Left ventricle myocardium inferior (tissue), 1 donor: Measurements from ENCODE around the gene SPTLC3. TPM values are rescaled to one million over a fixed set of nuclear protein-coding genes. Genes with fewer than 3 reads are reported as not detected.

Experiments used
- DNase-seq: peaks from one replicate; pipeline ENCODE4 v3.0.0-alpha.2; 2020
- H3K27ac ChIP-seq: fragments of 200-600 bp; replicated peaks from 2 replicates; pipeline ENCODE4 v1.8.0; 2021
- H3K27me3 ChIP-seq: fragments of 200-600 bp; 2 replicates; pipeline ENCODE4 v1.8.0; 2021; ENCODE audit warnings: low read depth
- H3K36me3 ChIP-seq: fragments of 200-600 bp; 2 replicates; pipeline ENCODE4 v1.8.0; 2021
- H3K4me1 ChIP-seq: fragments of 200-600 bp; 2 replicates; pipeline ENCODE4 v1.8.0; 2021
- H3K4me3 ChIP-seq: fragments of 200-600 bp; 2 replicates; pipeline ENCODE4 v1.8.0; 2021; ENCODE audit warnings: mild to moderate bottlenecking, moderate library complexity
- H3K9me3 ChIP-seq: fragments of 200-600 bp; replicated peaks from 2 replicates; pipeline ENCODE4 v1.8.0; 2021
- CTCF ChIP-seq: fragments of 200-600 bp; IDR thresholded peaks from 2 replicates; pipeline ENCODE4 v1.8.0; 2021; ENCODE audit warnings: antibody characterized with exemption, mild to moderate bottlenecking, borderline replicate concordance
- intact Hi-C: fragments of 100-400 bp; cut with micrococcal nuclease; formaldehyde crosslinking; loops from one replicate; pipeline ENCODE4 v1.11.0; 2022
- total RNA-seq: library from RNA; stranded (reverse); fragmentation: NEBNext Ultra II Directional; extraction: Animal tissue kit (Norgen Biotek cat#: 25700); gene quantifications from one replicate; pipeline ENCODE4 v1.2.1, GENCODE V29; 2021
- donor health status: DM: no; HTN: yes; CAD: no; lungs with severe emphysema.

SPTLC3 gene
- total RNA-seq, 1 donor from 2014 or later: 9.0 TPM

DNA sequence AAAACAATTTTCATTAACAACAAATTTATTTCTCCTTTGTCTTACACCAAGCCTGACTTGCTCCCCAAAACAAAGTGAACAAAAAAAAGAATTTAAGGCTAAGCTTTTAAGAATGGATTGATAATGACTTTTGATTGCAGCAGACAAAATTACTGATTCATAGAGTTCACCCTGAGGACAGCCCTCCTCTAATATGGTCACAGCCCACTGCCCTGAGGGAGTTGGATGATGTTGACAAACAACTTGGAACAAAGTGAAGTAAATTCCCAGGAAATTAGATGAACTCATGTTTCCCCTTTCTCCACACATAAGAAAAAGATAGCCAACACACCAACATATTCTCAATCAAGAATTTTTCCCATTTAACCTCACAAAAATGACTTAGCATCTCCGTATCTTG lies 204.6 kb downstream of the SPTLC3 start:
- DNase-seq: no peak
- Histone ChIP-seq H3K27me3 (peaks cover 40% of the 10 kb centered on the region), H3K4me3 (no peak overlapping the region), H3K36me3 (no peaks in the 10 kb centered on the region), H3K4me1 (no peaks in the 10 kb centered on the region), H3K9me3 (no peaks in the 10 kb centered on the region), H3K27ac (no peak overlapping the region)
- no peak for TF ChIP-seq CTCF
- intact Hi-C loops: no loop called here

- H3K36me3 ChIP-seq: no peaks in the 10 kb centered on the region
- no peak for DNase-seq
- no peak overlapping the region for H3K4me3 ChIP-seq
- H3K27me3 ChIP-seq: peaks cover 68% of the 10 kb centered on the region
- no peak overlapping the region for H3K27ac ChIP-seq
- intact Hi-C loops: no loop called here
- H3K9me3 ChIP-seq: no peaks in the 10 kb centered on the region
- TF ChIP-seq CTCF: no peak
- H3K4me1 ChIP-seq: peaks cover 16% of the 10 kb centered on the region
These were observed 207.8 kb downstream of the SPTLC3 start for GRCh38 chr20:13216533-13216932.

Other genes starting within 250 kb of the SPTLC3 start
- 1.3 TPM for gene ISM1, start 212.3 kb downstream of the SPTLC3 start, total RNA-seq